Stimulated activated CD8-positive, alpha-beta memory T cell treated with anti-CD3 and anti-CD28 coated beads, Interleukin-7, amount 100 ng/mL, for 4 hours (primary cell): ENCODE measurements around the gene BTBD1.
"Not testable (repeated sequence)": the region's sequence is repeated elsewhere in the genome, so short reads cannot be mapped to it uniquely, and the experiment has no call there.

Source experiments
- DNase-seq, 2 donors: peaks; one replicate each; pipeline ENCODE4 v3.0.0-alpha.2; 2020; ENCODE audit warnings: low read depth in 2 of 2

Gene BTBD1

GRCh38 chr15:83057696-83058376, 9.2 kb downstream of the BTBD1 start:
- DNase-seq, result no peak

DNA sequence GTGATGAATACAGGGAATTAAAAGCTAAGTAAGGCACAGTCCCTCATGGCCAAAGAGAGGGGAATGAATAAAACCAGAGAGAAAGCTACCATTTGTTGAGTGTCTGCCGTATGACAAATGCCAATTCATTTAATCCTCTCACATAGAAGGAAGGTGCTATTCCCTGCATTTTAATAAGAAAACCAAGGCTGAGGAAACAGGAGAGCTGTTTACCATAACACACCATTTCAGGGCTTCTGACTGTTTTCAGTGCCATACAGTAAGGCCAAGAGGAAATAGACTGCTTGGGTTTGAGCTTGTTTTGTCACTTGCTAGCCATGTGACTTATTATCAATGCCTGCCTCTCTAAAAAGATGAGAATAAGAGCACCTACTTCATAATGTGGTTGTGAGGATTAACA, 10.1 kb downstream of the BTBD1 start:
- no peak for DNase-seq

DNA sequence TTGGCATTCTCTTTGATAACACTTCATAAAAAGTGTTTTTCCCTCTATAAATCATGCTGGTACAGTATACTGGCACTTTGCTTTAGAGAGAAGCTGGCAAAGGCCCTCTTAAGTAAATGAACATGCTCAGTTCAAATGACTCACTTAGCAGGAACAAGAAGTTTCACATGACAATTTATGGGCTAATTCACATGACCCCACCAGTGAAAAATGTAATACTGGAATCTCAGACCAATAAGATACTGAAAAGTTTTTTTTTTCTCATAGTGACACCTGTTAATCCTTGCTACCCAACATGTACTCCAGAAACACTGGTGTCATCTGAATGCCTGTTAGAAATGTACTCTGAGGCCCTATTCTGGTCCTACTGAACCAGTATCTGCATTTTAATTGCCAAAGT, 13.9 kb downstream of the BTBD1 start:
- no peak for DNase-seq

GRCh38 chr15:83046558-83047127, 20.4 kb downstream of the BTBD1 start:
- no peak for DNase-seq

DNA sequence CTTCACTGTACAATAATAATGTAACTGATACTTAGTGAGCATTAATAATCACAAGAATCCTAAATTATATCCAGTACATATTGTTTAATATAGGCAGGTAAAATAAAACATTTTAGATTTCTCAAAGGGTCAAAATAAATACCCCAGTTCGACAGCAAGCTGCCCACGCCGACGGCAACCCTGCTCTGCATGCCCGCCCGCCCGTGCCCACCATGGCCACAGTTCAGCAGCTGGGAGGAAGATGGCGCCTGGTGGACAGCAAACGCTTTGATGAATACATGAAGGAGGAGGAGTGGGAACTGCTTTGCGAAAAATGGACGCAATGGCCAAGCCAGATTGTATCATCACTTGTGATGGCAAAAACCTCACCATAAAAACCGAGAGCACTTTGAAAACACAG, 22.9 kb downstream of the BTBD1 start:
- DNase-seq, result no peak

DNA sequence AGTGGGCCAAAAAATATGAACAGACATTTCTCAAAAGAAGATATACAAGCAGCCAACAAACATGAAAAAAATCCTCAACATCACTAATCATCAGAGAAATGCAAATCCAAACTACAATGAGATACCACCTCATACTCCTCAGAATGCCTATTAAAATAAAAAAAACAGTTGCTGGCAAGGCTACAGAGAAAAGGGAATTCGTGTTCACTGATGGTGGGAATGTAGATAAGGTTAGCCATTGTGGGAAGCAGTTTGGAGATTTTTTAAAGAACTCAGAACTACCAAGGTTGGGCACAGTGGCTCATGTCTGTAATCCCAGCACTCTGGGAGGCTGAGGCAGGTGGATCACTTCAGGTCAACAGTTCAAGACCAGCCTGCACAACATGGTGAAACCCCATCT, 27.8 kb downstream of the BTBD1 start:
- DNase-seq, result no peak

DNA sequence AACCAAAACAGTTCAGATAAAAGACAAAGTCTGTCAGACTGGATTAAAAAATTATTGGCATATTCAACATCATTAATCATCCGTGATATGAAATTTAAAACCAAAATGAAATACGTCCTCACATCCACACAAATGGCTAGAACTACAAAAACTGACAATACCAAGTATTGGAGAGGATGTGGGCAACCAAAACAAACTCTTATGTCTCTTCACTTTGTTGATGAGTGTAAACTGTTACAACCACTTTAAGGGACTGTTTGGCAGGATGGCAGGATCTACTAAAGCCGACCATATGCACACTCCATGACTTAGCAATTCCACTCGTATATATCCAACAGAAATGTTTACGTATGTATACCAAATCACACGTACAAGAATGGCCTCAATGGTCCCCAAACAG, 30.8 kb downstream of the BTBD1 start:
- DNase-seq, result no peak

DNA sequence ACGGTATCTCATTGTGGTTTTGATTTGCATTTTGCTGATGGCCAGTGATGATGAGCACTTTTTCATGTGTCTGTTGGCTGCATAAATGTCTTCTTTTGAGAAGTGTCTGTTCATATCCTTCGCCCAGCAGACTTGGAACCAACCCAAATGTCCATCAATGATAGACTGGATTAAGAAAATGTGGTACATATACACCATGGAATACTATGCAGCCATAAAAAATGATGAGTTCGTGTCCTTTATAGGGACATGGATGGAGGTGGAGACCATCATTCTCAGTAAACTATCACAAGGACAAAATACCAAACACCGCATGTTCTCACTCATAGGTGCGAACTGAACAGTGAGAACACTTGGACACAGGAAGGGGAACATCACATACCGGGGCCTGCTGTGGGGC, 35.8 kb downstream of the BTBD1 start:
- DNase-seq, result not testable (repeated sequence)

DNA sequence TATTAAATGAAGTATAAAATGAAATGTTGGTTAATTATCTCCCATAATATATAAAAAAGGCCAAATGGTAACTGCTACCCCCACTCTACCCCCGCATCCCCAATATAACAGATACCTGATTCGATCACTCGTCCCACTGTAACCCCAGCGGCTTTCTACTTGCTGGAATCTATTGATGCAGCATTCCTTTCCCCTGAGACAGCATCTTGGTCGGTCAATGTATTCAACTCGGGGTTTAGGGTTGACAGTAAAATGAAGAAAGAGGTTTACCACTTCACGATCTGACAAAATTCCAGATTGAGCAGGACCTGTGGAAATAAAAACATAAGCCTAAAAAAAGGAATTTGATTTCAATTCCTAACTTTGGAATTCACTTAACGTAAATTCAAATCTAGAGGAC, 37.0 kb downstream of the BTBD1 start:
- no peak for DNase-seq

- DNase-seq, result no peak
These were observed 48.6 kb downstream of the BTBD1 start for GRCh38 chr15:83018436-83018835.

DNA sequence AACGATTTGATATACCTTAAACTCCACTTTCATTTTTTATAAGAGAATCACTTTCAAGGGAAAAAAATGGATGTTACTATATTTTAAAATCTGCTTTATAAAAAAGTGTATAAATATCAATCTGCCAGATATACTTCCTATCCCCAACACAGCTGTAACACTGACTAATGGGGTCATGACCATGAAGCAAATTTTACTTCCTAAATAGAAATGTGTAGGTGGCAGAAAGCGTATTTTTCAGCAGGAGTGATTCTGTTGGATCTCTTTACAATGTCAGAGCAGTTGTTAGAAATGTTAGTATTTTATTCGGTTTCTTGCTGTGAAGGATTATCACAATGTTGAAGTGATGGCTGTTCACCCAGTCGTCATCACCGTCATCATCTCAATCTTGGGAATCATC, 50.1 kb downstream of the BTBD1 start:
- DNase-seq, result no peak

GRCh38 chr15:83015361-83015760, 51.7 kb downstream of the BTBD1 start:
- no peak for DNase-seq

DNA sequence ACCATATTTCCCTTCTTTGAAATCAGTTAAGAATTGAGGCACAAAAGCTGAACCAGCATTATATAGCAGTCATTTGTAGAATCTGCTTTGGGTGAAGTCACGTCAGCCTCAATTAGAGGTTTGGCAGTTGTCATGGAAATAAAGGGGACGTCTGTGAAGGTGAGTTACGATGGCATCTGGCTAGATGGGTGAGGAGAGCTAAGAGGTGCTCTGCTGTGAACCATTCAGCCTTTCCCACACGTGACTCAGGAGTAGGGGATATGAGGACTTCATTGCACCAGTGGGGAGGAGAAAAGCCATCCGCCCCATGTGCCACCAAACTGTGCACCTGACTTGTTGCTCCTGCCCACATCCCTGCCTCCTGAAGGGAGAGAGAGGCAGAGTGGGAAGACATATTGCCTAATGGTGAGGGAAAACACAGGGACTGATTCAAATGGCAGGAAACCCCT, 52.8 kb downstream of the BTBD1 start:
- no peak for DNase-seq

- no peak for DNase-seq
These were observed 54.4 kb downstream of the BTBD1 start for GRCh38 chr15:83012636-83013035.

GRCh38 chr15:83012076-83012426, 55.0 kb downstream of the BTBD1 start:
- DNase-seq, result no peak

- DNase-seq, result peak; percentile 73 to 83
These were observed 55.6 kb downstream of the BTBD1 start, which contains the start of gene C15orf40 for GRCh38 chr15:83011271-83012075. TSS of gene C15orf40 (minus strand) at chr15:83011639. CDS start at chr15:83011607, 32 bp downstream.

- DNase-seq, result peak; percentile 59 to 60
These were observed 56.3 kb downstream of the BTBD1 start for GRCh38 chr15:83010709-83011270.

GRCh38 chr15:83000672-83001031, 66.4 kb downstream of the BTBD1 start:
- not testable (repeated sequence) for DNase-seq

DNA sequence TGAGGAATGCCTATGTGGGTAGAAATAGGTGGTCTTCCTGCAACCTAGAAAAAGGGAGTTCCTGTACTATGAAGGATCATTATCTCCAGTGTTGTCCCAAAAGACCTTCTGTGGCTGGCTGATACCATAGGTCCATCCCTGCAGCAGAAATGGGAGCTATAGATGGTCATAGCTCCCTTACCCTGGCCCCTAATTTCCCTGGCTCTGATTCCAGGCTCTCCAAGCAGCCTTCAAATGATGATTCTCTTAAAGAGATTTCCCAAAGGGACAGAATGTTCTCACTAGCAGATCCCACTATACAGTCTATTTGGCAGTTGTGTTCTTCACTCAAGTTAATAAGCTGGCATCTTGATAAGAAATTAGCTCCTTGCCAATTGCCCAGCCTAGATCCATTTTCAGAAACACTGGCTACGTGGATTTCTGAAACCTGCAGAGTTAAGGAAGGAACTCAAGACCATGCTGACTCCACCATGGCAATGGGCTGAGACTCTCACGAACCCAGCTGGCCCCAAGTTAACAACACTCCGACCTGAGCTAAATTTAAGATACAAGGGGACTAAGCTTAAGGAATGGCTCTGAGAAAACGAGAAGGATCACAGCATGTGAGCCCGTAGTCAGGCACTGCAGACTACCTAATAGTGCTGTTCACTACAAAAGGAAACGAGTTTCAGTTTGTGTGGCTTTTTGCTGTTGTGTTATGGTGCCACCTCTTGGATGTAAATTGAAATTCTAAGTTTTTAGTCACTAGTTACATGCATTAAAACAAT, 67.0 kb downstream of the BTBD1 start:
- DNase-seq, result no peak

- DNase-seq, result no peak
These were observed 67.6 kb downstream of the BTBD1 start for GRCh38 chr15:82999426-82999825.

- DNase-seq, result no peak
These were observed 71.1 kb downstream of the BTBD1 start for GRCh38 chr15:82995938-82996337.

GRCh38 chr15:82995076-82995475, 72.0 kb downstream of the BTBD1 start:
- DNase-seq, result no peak
